NCI-H345 treated with DMSO at 0.1 percent for 48 hours (cell line): ENCODE results near the gene PRKCD.

Source experiments
- DNase-seq: peaks from one replicate; lab custom pipeline; 2025; ENCODE audit not compliant: unreplicated experiment; lab: John Stamatoyannopoulos, UW

PRKCD gene

GRCh38 chr3:53154881-53155285 lies 6.1 kb upstream of the PRKCD start:
- no peak for DNase-seq

GRCh38 chr3:53155760-53156159 lies 5.2 kb upstream of the PRKCD start:
- DNase-seq = no peak

DNA sequence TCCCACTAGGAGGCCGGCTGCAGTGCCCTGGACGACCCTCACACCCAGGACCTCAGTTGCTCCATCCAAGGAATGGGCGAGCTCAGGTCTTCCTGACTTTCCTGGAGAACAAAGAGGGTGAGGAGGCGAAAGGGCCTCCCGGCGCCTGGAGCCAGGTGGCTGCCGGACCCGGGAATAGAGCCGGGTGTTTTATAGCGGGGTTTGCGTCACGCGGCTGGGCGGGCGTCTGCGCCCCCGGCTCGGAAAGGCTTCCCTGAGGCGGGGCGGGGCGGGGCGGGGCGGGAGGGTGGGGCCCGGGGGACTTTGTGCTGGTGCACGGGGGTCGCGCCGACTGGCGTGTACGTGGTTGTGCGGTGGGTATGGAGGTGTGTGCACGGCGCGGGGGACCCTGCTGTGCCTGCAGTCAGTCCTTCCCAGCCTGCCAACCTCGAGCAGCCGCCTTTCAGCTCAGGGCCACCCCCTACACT lies 4.6 kb upstream of the PRKCD start:
- no peak for DNase-seq

DNA sequence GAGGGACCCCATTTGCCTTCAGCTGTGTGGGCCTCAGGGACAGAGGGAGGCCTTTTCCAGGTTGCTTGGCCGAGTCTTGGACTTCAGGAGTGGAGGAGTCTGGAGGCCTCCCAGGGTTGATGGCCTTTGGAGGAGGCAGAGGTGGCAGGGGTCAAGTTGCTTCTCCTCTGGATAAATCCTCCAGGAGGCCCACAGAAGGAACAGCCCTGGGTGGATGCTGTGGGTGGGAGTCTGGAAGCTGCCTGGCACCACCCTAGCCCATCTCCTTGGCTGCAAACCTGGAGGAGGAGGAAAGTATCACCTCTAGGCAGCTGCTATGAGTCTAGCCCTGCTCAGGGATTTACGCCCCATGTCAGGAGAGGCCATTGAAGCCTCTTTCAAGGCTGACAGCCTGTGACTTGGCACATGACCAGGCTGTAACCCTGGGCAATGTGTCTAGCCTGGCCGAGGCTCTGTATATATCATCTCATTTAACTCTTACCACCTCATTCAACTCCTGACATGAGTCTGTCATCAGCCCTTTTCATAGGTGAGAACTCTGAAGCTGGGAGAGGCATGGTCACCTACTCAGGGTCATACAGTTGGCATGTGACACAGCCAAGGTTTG lies 2.9 kb upstream of the PRKCD start:
- no peak for DNase-seq

- no peak for DNase-seq
These were observed 2.2 kb upstream of the PRKCD start for GRCh38 chr3:53158765-53159155.

DNA sequence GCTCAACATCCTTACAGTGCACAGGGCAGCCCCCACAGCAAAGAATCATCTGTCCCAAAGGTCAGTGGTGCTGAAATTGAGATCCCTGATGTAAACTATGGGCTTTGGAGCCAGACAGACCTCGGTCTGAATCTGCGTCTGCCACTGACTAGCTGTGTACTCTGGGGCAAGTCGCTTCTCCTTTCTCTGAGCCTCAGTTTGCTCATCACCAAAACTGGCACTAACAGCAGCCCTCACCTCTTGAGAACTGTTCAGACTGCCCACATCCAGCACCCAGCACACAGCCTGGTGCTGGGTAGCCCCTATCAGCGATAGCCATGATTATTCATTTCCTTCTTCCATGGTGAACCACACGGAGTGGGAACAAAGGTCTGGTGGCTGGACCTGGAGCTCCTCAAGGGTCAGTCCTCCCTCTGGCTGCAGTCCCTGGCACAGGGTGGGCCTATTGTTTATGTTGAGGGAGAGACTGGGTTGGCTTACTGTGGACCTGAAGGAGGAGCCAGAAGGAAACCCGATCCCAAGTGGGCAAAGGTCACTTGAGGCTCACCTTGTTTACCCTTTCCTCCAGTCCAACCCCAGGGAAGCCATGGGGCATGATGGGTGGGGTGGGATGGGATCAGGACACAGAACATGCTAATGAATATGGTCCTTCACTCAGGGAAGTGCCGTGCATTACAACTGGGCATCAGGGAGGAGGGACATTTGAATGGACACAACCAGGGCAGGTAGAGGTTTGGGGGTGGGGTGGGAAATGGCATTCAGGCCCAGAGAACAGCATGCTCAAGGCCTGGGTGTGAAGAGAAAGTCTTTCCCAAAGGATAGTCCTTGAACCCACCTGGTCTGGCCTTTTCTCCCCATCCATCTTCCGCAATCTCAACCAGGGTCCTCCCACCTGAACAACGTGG lies 1.6 kb upstream of the PRKCD start:
- DNase-seq = no peak

DNA sequence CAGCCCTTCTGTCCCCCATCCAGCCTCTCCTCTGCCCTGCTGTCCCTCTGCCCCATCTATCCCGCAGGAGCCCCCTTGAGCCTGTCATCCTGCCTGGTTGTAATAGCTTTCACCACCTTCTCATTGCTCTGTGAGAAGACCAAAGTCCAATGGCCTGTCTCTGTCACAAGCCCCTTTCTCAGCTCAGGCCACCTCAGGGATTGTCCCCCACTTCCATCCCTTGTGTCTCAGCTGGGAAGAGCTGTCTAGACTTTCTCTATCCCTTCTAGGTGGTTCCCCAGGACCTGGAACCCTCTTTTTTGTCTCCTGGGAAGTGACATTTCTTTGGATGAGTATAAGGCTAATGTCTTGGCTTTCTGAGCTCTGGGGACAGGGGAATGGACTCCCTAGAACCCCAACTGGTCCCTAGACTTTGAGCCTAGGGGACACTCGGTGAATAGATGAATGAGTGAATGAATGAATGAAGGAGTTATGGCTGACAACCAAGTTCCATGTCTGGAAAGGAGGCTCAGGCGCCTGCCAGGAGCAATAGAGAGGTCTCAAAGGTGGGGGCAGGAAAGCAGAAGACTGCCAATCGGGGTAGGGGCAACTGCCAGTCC lies 849 bp upstream of the PRKCD start:
- DNase-seq = no peak

GRCh38 chr3:53161450-53161819 lies 426 bp downstream of the PRKCD start:
- no peak for DNase-seq

DNA sequence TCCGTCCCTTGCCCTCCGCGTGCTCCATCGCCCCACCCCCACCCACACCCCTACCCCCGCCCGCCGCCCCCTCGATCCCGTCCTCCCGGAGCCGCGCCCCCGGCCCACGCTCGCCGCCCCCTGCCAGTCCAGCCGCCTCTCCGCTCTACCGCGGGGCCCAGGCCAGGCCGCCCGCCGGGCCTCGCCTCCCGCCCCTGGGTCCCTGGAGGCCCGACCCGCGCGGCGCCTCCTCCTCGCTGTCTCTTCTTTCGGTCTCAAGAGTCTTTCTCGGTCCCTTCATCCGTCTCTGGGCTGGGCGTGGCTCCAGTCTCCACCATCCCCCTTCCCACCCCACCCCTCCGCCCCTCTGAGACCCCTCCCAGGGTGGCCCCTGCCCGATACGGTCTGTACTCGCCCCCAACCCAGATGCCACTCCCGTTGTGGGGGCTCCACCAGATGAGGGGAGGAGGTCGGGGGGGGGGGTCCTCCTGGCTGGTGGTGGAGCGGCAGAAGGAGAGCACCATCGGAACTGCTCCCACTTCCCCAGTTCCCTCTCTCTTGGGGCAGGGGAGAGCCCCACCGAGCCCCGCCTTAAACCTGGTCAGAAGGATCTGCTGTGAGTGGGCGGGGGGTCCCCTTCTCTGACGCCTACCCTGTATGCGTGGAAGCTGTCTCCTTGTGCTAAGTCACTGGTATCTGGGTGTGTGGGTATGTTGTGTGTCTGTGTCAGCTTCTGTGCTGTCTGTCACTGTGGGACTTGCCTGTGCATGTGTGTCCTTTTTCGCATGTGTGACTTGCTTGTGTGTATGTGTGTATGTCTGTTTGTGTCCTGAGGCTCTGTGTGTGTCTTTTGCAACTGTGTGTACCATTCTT lies 1.0 kb downstream of the PRKCD start:
- DNase-seq = no peak

DNA sequence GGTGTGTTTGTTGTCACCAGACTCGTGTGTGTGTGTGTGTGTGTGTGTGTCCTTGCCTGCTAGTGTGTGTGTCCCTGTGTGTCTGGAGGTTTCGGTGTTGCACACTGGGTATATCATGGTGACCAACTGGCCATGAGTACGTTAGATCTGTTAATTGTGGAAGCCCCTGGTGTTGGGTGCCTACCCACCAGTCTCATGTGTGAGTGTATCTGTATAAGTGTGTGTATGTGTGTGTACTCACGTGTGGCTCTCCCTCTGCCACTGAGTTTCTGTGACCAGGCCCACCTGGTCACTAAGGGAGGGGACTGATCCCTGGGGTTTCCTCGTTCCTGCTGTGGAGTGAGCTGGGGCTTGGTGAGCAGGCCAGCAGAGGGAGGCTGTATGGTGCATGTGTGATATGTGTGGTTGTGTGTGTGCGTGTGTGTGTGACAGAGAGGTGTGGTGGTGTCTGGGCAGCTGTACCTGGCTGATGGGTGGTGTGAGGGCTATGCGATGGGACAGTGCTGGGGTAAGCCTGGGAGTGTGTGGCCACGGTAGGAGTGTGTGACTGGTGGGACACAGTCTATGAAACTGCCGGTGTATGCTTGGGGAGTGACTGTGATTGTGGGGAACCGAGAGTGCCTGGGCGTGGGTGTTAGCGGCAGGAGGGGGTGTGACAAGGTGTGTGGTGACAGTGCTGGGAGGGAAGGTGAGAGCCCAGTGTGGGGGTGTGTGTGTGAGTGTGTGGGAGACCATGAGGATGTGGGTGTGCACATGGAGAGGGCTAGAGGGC lies 1.8 kb downstream of the PRKCD start:
- DNase-seq = no peak

DNA sequence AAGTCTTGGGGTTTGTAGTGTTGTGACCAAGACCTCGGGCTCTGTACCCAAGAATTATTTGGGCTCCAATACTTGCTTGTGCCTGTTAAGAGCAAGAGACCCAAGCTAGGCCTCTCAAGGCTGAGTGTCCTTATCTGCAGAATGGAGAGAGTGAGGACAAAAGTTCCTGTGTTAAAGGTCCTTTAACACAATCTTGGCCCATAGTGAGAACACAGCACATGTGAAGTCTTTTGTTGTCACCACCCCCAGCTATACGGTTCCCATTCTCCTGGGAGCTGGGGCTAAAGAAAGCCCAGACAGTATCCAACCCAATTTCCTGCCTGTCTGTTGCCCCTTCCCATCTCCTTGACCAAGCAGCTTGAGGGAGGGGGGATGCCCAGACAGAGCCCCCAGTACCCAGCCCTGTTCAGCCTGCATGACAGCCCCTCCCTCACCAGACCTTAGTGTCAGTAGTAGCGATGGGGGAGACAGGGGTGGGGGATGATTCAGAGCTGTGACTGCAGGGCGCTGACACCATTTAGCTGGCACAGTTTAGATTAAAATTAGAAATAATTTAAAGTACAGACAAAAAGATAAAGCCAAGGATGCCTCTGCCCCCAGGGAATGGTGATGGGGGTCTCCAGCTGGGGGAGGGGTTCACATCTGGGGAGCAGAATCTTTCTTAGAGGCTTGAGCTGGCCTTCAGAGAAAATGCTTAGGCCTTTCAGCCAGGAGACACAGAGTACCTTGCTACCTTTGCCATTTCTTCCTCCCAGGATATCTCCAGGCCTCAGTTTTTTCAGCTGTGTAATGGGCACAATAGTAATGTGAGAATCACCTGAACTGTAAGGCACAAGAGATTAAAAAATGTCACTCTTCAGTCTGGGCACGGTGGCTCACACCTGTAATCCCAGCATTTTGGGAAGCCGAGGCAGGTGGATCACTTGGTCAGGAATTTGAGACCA lies 2.7 kb downstream of the PRKCD start:
- DNase-seq = no peak

- no peak for DNase-seq
These were observed 3.9 kb downstream of the PRKCD start for GRCh38 chr3:53164911-53165310.

DNA sequence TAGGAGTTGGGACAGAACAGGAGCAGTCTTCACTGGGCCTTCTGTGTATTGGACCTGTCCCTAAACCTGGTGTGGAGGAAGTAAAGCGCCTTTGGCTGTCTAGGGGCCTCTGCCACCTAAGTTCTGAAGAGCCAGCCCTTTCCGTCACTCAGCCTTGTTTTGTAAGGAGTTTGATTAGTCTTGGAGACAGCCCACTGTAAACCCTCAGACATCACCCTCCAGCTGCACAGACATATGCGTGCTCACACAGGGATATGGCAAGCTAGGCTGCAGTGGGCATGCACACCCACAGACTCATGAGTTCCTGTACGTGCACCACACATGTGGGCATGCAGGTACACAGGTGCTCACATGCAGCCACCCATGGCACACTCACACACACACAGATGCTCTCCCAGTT lies 5.2 kb downstream of the PRKCD start:
- no peak for DNase-seq

- DNase-seq = no peak
These were observed 5.8 kb downstream of the PRKCD start for GRCh38 chr3:53166781-53167291.

DNA sequence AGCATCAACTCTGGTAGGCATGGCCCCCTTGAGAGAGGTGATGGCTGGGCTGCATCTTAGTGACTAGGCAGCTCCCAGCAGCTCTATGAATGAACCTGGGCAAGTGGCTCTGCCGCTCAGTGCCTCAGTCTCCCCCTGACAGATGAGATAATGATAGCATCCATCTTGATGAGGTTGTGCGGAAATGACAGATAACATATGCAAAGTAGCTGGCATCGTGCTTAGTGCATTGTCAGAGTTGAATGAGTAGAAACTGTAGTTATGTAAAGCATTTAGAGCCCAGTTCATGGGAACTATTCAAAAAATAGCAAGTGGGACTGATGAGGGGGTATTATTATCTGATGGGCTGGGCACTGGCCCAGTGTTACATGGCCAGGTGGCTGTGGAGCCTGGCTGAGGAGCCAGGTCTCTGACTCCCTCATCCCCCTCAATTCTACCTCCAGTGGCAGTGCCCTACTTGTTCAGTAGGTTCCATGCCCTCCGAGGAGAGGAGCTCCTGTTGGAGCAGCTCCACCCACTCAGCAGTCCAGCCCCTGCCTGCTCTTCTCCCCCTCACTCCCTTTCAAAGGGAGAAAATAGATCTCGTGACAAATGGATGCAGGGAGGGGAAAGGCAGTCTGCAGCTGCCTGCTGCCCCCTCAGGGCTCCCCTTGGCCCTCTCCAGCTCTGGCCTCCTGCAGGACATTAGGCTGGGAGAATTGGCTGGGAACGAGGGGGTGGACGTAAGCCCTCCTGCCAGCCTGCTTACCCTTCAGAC lies 6.6 kb downstream of the PRKCD start:
- no peak for DNase-seq

GRCh38 chr3:53168175-53168923 lies 7.3 kb downstream of the PRKCD start:
- DNase-seq = no peak

DNA sequence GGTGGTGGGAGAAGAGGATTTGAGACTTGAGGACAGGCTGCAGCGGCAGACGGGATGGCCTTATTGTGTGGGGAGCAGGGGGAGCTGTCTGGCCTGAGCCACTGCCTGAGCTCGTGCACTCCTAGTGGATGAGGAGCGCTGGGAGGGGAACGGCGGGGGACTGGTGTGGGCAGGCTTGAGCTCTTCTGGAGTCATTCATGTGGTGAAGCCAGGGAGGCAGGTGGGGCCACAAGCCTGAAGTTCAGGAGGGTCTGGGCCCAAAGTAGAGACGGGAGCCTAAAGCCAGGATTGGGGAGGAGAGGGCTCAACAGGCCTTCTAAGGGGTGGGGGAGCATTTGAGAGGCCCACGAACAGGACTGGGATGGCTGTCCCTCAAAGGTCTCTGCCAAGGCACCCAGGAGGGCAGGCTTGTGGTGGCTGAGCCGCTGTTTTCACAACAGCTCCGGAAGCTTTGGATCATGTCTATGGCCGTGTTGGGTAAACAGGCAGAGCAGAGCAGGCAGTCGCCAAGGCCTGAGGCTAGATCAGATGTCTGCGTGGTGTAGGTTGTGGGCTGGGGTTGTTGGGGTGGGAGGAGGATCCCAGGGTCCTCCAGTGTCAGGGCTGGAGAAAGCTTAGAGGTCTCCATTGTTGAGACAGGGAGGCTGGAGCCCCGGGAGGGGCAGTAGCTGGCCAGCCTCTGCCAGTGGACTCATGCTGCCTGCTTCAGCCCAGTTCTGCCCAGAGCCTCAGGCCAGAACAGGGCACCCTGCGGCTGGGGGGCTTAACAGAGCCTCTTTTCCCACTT lies 8.2 kb downstream of the PRKCD start:
- no peak for DNase-seq
